NCI-H2171 treated with DMSO at 0.1 percent for 48 hours (cell line): Measurements from ENCODE around the gene CNDP2.
"Not testable (repeated sequence)": the region's sequence is repeated elsewhere in the genome, so short reads cannot be mapped to it uniquely, and the experiment has no call there.

Source experiments
- DNase-seq: peaks from one replicate; lab custom pipeline; 2025; lab: John Stamatoyannopoulos, UW

The CNDP2 gene

DNA sequence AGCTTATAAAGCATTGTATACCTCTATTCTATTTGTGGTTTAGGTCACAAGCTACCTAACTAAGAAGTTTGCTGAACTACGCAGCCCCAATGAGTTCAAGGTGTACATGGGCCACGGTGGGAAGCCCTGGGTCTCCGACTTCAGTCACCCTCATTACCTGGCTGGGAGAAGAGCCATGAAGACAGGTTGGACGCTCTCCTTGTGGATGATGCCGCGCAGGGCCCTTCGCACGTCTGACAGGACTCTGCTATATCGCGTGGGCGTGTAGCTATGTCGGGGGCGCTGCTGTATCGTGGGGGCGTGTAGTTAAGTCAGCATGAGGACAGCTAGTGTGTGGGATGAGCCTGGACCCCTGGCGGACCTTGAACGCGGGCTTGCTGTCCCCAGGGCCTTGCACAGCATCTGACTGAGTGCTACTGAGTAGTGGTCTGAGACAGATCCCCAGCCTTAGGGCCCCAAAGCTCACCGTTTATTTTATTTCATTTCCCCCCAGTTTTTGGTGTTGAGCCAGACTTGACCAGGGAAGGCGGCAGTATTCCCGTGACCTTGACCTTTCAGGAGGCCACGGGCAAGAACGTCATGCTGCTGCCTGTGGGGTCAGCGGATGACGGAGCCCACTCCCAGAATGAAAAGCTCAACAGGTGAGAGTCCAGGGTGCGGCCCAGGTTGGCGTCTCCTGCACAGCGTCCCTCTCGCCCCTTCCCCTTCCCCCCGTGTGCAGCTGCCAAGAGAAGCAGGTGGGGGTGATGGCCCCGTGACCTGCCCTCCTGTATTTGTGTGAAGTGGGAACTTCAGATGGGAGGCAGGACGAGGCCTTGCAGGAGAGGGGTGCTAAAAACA lies 22.5 kb downstream of the CNDP2 start:
- DNase-seq: no peak

- no peak for DNase-seq
Measured at GRCh38 chr18:74519320-74520095, 23.3 kb downstream of the CNDP2 start.

DNA sequence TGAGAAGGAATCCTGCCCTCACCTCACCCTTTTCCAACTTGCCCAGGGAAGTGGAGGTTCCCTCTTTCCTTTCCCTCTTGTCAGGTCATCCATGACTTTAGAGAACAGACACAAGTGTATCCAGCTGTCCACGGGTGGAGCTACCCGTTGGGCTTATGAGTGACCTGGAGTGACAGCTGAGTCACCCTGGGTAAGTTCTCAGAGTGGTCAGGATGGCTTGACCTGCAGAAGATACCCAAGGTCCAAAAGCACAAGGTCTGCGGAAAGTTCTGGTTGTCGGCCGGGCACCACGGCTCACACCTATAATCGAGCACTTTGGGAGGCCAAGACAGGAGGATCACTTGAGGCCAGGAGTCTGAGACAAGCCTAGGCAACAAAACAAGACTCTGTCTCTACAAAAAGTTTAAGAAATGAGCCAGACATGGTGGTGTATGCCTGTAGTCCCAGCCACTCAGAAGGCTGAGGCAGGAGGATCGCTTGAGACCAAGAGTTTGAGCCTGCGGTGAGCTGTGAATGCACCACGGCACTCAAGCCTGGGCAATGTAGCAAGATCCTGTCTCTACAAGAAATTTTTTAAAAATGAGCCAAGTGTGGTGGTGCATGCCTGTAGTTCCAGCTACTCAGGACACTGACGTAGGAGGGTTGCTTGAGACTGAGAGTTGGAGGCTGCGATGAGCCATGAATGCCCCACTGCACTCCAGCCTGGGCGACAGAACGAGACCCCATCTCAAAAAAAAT lies 24.1 kb downstream of the CNDP2 start:
- DNase-seq: no peak

DNA sequence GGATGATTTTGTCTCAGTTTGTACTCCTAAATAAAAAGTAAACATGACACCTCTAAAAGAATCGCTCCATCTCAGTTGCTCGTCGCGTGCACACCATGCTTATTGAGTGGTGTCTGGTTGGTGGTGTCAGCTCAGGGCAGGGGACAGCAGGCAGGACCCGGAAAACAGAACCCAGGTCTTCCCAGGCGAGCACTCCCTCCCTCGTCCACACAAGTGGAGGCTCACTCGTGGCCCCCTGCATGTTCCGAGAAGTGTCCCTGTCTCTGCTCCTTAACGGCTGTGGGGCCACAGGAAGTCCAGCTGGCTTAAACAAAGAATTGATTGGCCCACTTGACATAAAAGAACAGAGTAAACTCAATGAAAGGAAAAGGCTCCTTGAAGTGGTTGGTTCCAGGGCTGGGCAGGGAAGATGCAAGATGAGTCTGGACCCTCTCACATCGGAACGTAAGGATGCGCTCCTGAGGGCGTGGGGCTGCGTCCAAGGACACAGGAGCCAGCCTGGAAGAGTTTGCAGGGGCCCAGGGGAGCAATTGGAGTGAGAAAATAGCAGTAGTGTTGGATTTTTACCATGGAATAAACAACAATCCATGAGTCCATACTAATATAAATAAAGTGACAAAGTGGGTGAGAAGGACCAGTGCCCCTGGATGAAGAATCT lies 25.0 kb downstream of the CNDP2 start:
- no peak for DNase-seq

GRCh38 chr18:74522635-74523548 lies 26.7 kb downstream of the CNDP2 start:
- no peak for DNase-seq

GRCh38 chr18:74524097-74524496 lies 27.9 kb downstream of the CNDP2 start:
- peak; percentile 3 for DNase-seq

DNA sequence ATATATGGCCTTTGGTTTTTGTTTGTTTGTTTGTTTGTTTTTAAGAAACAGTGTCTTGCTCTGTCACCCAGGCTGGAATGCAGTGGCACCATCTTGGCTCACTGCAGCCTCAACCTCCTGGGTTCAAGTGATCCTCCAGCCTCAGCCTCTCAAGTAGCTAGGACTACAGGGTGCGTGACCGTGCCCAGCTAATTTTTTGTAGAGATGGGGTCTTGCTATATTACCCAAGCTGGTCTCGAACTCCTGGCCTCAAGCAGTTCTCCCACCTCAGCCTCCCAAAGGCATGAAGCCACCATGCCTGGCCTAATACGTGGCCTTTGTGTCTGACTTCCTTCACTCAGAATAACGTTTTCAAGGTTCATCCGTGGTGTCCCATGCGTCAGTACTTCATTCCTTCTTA lies 28.8 kb downstream of the CNDP2 start:
- DNase-seq: not testable (repeated sequence)

DNA sequence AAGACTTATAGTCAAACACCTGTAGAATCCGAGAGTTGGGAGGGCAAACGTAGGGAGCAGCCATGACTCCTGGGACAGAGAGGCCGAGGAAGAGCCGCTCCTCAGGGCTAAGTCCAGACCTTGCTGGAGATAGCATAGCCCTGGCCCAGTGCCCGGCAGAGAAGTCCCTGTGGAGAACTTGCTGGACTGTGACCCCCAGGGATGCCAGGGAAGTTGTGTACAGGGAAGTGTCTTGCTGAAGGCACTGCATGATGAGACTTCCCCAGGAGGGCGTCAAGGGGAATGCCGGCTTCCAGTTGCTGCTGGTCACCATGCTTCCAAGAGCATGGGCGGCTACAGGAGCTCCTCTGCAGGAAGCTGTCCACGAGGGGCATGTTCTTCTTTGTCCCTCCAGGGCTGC lies 29.6 kb downstream of the CNDP2 start:
- DNase-seq: no peak

DNA sequence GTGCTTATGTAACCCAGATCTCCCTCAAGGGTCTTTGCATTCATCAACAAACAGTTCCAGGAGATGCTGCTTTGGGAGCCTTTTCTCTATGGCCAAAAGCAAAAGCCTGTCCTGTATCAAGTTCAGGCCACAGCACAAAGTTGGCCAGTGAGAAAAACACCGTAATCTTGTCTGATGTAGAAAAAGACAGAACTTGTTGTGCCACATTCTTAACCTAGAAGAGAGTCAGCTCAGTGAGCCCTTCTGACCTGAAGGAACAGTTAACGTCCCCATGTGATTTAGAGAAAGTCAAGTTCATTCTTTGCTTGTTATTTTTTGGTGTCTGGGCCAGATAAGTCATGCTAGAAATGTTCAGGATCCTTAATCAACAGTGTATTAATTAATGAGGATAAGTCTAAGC lies 30.3 kb downstream of the CNDP2 start:
- DNase-seq: no peak

DNA sequence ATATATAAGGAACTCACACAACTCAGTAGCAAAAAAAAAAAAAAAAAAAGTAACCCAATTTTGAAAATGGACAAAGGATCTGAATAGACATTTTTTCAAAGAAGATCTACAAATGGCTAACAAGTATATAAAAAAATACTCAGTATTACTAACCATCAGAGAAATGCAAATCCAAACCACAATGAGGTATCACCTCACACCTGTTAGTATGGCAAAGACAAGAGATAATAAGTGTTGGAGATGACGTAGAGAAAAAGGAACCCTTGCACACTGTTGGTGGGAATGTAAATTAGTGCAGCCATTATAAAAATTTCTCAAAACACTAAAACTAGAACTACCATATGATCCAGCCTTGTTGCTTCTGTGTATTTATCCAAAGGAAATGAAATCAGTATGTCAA lies 32.3 kb downstream of the CNDP2 start:
- DNase-seq: no peak

DNA sequence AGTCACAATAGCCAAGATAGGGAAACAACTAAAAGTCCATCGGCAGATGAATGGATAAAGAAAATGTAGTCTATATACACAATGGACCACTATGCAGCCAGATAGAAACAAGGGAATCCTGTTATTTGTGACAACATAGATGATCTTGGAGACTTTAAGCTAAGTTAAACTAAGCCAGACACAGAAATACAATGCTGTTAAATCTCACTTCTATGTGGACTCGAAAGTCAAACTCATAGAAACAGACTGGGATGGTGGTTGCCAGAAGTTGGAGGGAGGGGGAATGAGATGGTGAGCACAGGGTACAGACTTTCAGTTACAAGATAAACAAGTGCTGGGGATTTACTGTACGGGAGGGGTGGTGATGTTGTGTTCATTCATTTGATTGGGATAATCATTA lies 32.8 kb downstream of the CNDP2 start:
- no peak for DNase-seq

DNA sequence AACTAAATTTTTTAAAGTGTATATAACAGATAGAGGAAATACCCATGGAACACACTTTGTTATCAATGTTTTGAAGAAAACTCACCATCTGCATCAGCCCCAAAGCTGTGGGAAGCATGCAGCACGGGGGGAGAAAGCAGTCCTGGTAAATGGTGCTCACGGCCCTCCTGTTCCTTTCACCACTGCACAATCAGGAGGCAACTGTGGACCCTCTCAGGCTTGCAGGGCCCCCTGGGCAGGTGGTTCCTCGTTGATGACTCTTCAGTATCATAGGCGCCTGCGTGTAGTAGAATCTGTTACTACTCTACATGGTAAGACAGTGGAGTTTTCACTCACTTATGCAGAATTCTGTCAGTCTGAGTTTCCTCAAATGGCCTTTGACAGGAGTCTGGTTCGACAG lies 33.2 kb downstream of the CNDP2 start:
- DNase-seq: no peak

GRCh38 chr18:74529811-74530583 lies 33.8 kb downstream of the CNDP2 start:
- DNase-seq: no peak

DNA sequence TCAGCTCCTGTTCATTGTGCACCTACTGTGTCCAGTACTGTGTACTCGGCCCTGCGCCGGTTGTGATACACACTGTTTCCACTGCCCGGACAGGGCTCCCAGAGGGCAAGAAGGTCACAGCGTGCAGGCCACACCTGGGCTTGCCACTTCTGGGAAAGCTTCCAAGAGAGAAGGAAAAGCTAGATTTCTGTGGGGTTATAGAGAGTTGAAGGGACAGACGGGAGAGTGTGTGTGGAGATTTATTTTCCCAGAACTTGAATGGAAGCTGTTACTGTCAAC lies 34.4 kb downstream of the CNDP2 start:
- no peak for DNase-seq

GRCh38 chr18:74531043-74531442 lies 34.9 kb downstream of the CNDP2 start:
- no peak for DNase-seq

DNA sequence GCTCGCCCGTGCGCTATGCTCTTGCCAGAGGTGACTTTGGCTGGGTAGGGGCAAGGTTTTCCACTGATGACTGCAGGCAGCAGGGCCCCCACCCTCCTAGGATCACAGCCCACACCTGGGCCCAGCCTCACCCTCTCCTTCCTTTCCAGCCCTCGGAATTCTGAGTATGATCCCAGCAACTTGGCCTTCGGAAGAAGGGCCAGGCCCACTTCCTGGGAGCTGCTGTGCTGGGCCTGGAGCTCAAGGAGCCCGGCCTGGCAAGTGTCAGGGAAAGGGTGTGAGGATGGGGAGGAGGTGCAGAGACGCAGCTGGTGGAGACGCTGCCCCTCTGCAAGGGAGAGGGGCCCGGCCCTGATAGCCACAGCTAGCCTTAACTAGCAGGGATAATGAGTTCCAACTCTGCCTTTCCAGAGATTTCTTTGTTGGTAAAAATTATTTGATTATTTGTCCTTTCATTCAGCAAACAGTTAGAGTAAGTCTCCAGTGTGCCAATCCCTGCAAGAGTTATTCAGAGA lies 36.4 kb downstream of the CNDP2 start:
- no peak for DNase-seq

DNA sequence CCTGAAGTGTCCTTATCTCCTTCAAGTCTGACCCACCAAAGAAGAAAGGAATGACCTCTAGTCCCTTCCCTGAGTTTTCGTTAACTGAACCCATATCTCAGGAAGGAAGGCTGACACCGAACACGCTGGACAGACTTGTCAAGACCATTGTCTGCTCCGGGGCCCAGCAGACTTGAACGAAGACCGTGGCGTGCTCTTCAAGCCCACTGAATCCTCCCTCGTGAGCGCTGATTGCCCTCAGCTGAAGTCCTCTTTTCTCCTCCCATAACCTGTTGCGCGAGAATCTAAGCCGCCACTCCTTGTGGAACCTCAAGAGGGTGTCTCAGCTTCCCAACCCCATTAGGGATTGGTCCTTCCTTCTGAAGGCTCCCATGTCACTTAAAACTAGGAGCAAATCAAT lies 37.5 kb downstream of the CNDP2 start:
- DNase-seq: no peak

DNA sequence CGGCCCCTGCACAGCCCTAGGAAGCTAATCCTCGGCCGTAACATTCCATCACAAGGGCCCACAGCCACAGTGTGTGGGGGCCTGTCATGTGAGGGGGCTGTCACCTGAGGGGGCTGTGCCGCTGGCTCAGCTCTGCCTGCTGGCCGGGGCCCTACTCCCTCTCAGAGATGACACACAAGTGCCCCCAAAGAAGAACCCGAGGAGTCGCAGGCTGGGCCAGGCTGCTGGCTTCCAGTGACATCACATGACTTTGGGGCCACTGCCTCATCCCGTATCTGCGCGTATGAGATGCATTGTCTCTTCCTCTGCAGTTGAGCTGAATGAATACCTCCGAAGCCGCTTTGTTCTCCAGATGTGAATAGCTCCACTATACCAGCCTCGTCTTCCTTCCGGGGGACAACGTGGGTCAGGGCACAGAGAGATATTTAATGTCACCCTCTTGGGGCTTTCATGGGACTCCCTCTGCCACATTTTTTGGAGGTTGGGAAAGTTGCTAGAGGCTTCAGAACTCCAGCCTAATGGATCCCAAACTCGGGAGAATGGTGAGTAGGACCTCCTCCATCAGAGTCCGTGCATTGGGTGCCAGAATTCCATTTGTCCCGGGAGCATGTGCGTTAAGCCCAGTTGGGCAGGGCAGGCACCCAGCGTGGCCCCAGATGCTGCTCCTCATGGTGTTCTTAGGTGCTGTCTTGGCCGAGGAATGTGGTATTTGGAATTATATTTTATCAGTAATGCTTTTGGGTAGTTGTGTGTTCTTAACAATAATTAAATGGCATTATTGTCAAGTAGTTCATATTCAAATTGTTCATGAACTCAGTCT lies 38.2 kb downstream of the CNDP2 start, which contains the start of gene CNDP1:
Gene CNDP1 (plus strand): TSS at position 351 of the 820 bp plus-strand sequence. CDS start 168 bp downstream, at position 519.
- DNase-seq: no peak

DNA sequence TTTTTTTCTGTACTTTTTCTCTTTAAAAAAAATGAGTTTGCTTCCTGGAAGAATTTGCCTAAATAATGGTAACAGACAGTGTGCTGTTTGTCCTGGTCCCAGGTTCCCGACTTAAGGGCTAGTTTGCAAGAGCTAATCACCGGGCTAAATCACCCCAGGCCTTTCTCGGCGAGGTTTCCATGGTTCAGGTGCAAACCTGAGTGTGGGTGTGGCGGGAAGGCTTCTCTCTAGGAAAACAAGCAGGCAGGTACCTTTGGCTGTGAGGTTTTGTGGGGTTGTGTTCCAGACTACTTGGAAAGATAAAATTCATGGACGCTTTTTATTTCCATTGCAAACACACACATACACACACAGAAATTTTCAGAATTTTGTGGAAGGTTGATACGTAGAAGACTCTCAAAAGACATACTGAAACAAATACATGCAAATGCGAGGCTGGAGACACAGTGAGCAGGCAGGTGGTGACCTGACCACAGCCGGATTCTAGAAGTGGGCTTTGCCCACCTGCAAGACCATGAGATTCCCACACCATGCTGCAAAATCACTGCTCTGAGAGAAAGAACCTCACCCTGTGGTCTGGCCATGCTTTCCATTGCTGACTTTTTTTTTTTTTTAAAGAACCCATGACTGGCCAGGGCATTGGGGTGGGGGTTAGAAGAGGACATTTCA lies 39.0 kb downstream of the CNDP2 start:
- DNase-seq: no peak
